HG03159 (cell line): ENCODE data around the gene CD302.
"Not testable (repeated sequence)": the region's sequence is repeated elsewhere in the genome, so short reads cannot be mapped to it uniquely, and the experiment has no call there.

Experiments used
- ATAC-seq: cut with Tn5 transposase; IDR thresholded peaks from one replicate; pipeline ENCODE4 v1.9.1; 2021; ENCODE audit warnings: mild to moderate bottlenecking, moderate library complexity; ENCODE audit not compliant: unreplicated experiment

Gene CD302

GRCh38 chr2:159755014-159755413, 43.0 kb downstream of the CD302 start:
- no peak for ATAC-seq

GRCh38 chr2:159753797-159754196, 44.2 kb downstream of the CD302 start:
- no peak for ATAC-seq

DNA sequence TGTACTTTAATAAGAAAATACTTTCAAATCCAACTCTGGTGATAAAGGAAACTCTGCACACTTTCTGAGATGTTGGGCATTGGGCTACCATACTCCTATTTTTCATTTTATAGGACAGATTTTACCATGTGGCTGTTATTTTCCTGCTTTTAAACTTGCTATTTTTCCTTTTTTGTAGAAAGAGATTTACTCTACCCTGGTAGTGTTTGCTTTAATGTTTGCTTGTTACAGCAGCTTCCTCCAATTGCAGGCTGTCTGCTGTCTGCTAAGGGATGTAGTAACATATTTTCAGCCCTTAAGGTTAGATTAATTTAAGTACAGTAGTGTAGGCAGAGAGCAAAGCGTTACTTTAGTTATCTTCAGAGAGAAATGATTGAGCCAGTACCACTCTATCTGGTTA, 47.1 kb downstream of the CD302 start:
- no peak for ATAC-seq

DNA sequence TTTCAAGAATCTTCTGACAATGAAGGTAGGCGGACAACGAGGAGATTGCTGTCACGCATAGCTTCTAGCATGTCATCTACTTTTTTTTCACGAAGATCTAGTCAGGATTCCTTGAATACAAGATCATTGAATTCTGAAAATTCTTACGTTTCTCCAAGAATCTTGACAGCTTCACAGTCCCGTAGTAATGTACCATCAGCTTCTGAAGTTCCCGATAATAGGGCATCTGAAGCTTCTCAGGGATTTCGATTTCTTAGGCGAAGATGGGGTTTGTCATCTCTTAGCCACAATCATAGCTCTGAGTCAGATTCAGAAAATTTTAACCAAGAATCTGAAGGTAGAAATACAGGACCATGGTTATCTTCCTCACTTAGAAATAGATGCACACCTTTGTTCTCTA, 49.9 kb downstream of the CD302 start:
- no peak for ATAC-seq

DNA sequence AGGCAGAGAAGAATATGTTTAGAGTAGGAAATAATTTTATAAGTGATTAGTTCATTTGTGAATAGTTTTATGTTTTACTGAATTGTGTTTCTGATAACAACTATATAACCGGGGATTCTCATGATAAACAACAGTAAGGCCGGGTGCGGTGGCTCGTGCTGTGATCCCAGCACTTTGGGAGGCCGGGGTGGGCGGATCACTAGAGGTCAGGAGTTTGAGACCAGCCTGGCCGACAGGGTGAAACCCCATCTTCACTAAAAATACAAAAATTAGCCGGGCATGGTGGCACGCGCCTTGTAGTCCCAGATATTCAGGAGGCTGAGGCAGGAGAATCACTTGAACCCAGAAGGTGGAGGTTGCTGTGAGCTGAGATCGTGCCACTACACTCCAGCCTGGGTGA, 52.8 kb downstream of the CD302 start:
- ATAC-seq = not testable (repeated sequence)

GRCh38 chr2:159744363-159744762, 53.6 kb downstream of the CD302 start:
- ATAC-seq = no peak

GRCh38 chr2:159742846-159743245, 55.2 kb downstream of the CD302 start:
- ATAC-seq = no peak

- no peak for ATAC-seq
Measured at GRCh38 chr2:159738509-159739390, 59.3 kb downstream of the CD302 start.

DNA sequence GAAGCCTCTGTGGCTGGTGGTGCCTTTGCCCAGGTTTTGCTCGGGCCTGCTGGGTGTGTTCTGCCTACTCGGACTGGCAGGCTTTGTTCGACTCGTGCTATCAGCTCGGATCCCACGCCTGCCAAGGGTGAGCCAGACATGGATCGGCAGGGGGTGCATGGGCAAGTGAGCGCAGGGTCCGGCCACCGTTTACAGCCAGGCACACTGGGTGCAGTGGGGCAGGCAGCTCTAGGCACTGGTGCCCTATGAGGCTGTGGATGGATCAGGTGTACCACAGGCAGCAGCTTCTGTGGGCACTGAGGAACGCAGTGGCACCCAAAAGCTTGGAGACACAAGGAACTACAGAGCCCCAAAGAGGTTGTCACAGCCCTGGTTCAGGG, 60.1 kb downstream of the CD302 start:
- no peak for ATAC-seq

DNA sequence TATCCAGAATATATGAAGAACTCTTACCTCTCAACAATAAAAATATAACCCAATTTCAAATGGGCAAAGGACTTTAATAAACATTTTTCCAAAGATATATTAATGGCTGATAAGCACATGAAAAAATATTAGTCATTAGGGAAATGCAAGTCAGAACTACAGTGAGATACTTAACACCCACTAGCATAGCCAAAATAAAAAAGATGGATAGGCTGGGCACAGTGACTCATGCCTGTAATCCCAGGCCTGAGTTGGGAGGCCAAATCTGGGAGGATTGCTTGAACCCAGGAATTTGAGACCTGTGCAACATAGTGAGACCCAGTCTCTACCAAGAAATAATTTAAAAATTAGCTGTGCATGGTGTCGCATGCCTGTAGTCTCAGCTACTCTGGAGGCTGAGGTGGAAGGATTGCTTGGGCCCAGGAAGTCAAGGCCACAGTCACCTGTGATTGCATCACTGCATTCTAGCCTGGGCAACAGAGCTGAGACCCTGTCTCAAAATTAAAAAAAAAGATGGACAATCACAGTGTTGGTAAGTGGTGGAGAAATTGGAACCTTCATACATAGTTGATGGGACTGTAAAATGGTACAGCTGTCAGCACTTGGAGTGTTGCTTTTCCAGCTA, 60.6 kb downstream of the CD302 start:
- ATAC-seq = no peak

DNA sequence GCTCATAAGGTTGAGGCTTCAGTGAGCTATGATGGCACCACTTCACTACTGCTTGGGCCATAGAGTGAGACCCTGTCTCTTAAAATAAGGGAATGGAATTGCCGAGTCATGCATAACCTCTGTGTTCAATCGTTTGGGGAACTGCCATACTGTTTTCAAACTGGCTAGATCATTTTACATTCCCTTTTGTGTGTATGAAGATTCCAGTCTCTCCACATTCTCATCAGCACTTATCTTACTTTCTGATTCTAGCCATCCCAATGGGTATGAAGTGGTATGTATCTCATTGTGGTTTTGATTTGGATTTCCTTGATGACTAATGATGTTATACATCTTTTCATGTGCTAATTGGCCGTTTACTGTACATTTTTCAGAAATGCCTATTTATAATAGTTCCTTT, 62.0 kb downstream of the CD302 start:
- no peak for ATAC-seq

- ATAC-seq = no peak
Measured at GRCh38 chr2:159735648-159736047, 62.4 kb downstream of the CD302 start.

GRCh38 chr2:159728629-159729028, 69.4 kb downstream of the CD302 start:
- ATAC-seq = no peak

DNA sequence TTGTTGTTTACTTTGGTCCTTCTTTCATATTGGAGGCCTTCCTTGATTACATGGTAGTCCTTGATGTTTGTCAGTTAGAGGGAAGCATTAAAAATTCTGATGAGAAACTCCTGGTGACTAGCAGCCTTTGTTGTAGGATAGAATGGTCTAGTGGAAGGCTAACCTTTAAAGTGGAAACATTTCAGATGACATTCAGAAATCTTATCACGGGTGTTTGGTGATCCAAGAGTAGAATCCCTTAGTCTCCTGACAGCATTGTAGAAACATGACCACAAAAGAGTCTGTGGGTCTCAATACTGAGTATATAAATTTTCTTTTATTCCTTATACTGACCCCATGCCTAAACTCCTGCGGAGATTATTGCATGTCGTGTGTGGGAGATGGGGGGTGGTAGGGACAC, 72.3 kb downstream of the CD302 start:
- ATAC-seq = no peak

- not testable (repeated sequence) for ATAC-seq
Measured at GRCh38 chr2:159724795-159725572, 73.0 kb downstream of the CD302 start.

GRCh38 chr2:159722580-159722979, 75.4 kb downstream of the CD302 start:
- ATAC-seq = no peak

DNA sequence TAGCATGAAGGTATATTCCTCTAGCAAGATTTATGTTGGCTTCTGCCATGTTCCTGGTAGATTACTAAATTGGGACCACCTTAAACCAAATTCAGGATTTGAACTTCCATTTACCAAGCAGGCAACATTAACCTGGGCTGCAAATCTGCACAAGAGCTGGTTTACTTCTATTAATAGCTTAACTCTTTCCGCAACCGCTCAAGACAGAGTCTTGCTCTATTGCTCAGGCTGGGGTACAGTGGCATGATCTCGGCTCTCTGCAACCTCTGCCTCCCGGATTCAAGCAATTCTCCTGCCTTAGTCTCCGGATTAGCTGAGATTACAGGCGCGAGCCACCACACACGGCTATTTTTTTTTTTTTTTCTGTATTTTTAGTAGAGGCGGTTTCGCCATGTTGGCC, 77.3 kb downstream of the CD302 start:
- ATAC-seq = no peak
